Measurements from ENCODE around the gene SUN2.

GRCh38 chr22:38786631-38787030, 30.8 kb upstream of the SUN2 start:
- TF ChIP-seq POLR2AphosphoS5 (IDR thresholded peaks at IDR 0.05) (no peak), CTCF (IDR thresholded peaks at IDR 0.05) (no peak), POLR2A (IDR thresholded peaks at IDR 0.05) (no peak), EP300 (IDR thresholded peaks at IDR 0.05) (no peak)
